Naive thymus-derived CD4-positive, alpha-beta T cell (primary cell): Measurements from ENCODE around the gene NENF. TPM values are rescaled to one million over a fixed set of nuclear protein-coding genes. Genes with fewer than 3 reads are reported as not detected.

ENCODE experiments used
- ATAC-seq: fragments of 150-1000 bp; cut with Tn5 transposase; 2 replicates; pipeline ENCODE4 v1.10.0; 2021; ENCODE audit warnings: mild to moderate bottlenecking, moderate library complexity
- CTCF ChIA-PET: fragments of 350-600 bp; sonication (Branson Sonifier 250); formaldehyde crosslinking; loops from one replicate; lab custom pipeline; 2021; ENCODE audit warnings: antibody characterized with exemption; lab: Charles Lee
- POLR2A ChIA-PET: fragments of 350-600 bp; sonication (Branson Sonifier 250); formaldehyde crosslinking; loops from one replicate; lab custom pipeline; 2021; ENCODE audit warnings: antibody characterized with exemption, inconsistent platforms; lab: Charles Lee
- DNase-seq, 9 donors: peaks; one replicate each; pipeline versions ENCODE4 v3.0.0 to v3.0.0-alpha.2; 2020 to 2022; ENCODE audit warnings: mixed read lengths in 1 of 9
- H3K27ac ChIP-seq: one replicate; pipeline ENCODE4 v1.7.0; 2013; ENCODE audit warnings: mild to moderate bottlenecking, low read depth, low read length, moderate library complexity
- H3K27me3 ChIP-seq, 2 donors: one replicate each; pipeline ENCODE4 v1.7.0; 2013; ENCODE audit warnings: low read length in 2 of 2, mild to moderate bottlenecking in 2 of 2, moderate library complexity in 2 of 2; ENCODE audit not compliant: control insufficient read depth in 2 of 2, insufficient read depth in 2 of 2
- H3K36me3 ChIP-seq, 3 experiments: 1 replicate in 2 of 3; 2 replicates in 1 of 3; pipeline ENCODE4 v1.7.0; 2013; ENCODE audit warnings: low read length in 3 of 3, mild to moderate bottlenecking in 3 of 3, moderate library complexity in 1 of 3; ENCODE audit not compliant: insufficient read depth in 3 of 3, control insufficient read depth in 2 of 3
- H3K4me1 ChIP-seq, 2 donors: one replicate each; pipeline ENCODE4 v1.7.0; 2013; ENCODE audit warnings: low read length in 2 of 2, mild to moderate bottlenecking in 2 of 2, moderate library complexity in 1 of 2; ENCODE audit not compliant: control insufficient read depth in 2 of 2, insufficient read depth in 2 of 2
- H3K4me3 ChIP-seq: 2 replicates; pipeline ENCODE4 v1.7.0; 2013; ENCODE audit warnings: mild to moderate bottlenecking, low read length
- H3K9me3 ChIP-seq, 3 experiments: 1 replicate in 2 of 3; 2 replicates in 1 of 3; pipeline ENCODE4 v1.7.0; 2013; ENCODE audit warnings: low read length in 3 of 3; ENCODE audit not compliant: control insufficient read depth in 2 of 3
- H3K27ac Mint-ChIP-seq, 9 donors: one replicate each; pipeline ENCODE4 v1.8.0; 2020 to 2022; ENCODE audit warnings: mixed read lengths in 9 of 9, mild to moderate bottlenecking in 8 of 9, moderate library complexity in 5 of 9, inconsistent platforms in 2 of 9
- H3K27me3 Mint-ChIP-seq, 5 donors: one replicate each; pipeline ENCODE4 v1.8.0; 2021 to 2022; ENCODE audit warnings: mixed read lengths in 5 of 5, mild to moderate bottlenecking in 1 of 5
- H3K36me3 Mint-ChIP-seq, 5 donors: one replicate each; pipeline ENCODE4 v1.8.0; 2020 to 2022; ENCODE audit warnings: mixed read lengths in 5 of 5, mild to moderate bottlenecking in 3 of 5, inconsistent platforms in 1 of 5
- H3K4me1 Mint-ChIP-seq, 7 donors: one replicate each; pipeline ENCODE4 v1.8.0; 2020 to 2022; ENCODE audit warnings: mixed read lengths in 7 of 7, mild to moderate bottlenecking in 3 of 7, inconsistent platforms in 1 of 7
- H3K4me3 Mint-ChIP-seq, 10 donors: one replicate each; pipeline ENCODE4 v1.8.0; 2020 to 2022; ENCODE audit warnings: mild to moderate bottlenecking in 10 of 10, mixed read lengths in 10 of 10, moderate library complexity in 6 of 10, inconsistent platforms in 2 of 10
- H3K9me3 Mint-ChIP-seq, 11 donors: one replicate each; pipeline ENCODE4 v1.8.0; 2020 to 2022; ENCODE audit warnings: mixed read lengths in 11 of 11, mild to moderate bottlenecking in 4 of 11, inconsistent platforms in 1 of 11, moderate library complexity in 1 of 11
- intact Hi-C, 2 donors: fragments of 100-400 bp; cut with micrococcal nuclease; formaldehyde crosslinking; loops; one replicate each; pipeline ENCODE4 v1.15.1; 2023
- polyA plus RNA-seq, 2 donors: library from polyadenylated mRNA; unstranded; fragments of 300-500 nt; fragmentation: Illumina TruSeq; gene quantifications; one replicate each; pipeline ENCODE4 v1.2.3, GENCODE V29; 2021
- total RNA-seq, 6 experiments: library from RNA in 5 of 6; stranded (reverse) in 5 of 6; gene quantifications; 1 replicate in 5 of 6; 2 replicates in 1 of 6; pipeline ENCODE4 v1.2.3 and lab custom pipeline; 2021 to 2026

The NENF gene
- total and polyA plus RNA-seq, 7 experiments from 2014 or later: 16.0 to 73.0 (median 22.9) TPM

- POLR2A ChIA-PET: interaction anchor here (0.8 kb wide), 1 partner anchor 11 kb away, joined by 3 read pairs; no protein-coding TSS in a partner anchor
- Mint-ChIP-seq H3K27me3 (peaks cover 0 to 5% (median 0%) of the 10 kb centered on the region in 5 donors), H3K4me3 (no peak overlapping the region), H3K4me1 (peaks cover 0 to 2% (median 0%) of the 10 kb centered on the region in 7 donors), H3K36me3 (no peaks in the 10 kb centered on the region), H3K9me3 (peaks cover 0 to 3% (median 0%) of the 10 kb centered on the region in 11 donors), H3K27ac (peak overlapping the region in 2 of 9 donors; percentile 32 to 78)
- ATAC-seq: no peak
- Histone ChIP-seq H3K27me3 (no peaks in the 10 kb centered on the region), H3K4me1 (no peaks in the 10 kb centered on the region), H3K27ac (no peak overlapping the region), H3K36me3 (no peaks in the 10 kb centered on the region), H3K4me3 (no peak overlapping the region), H3K9me3 (no peaks in the 10 kb centered on the region)
- CTCF ChIA-PET: no interaction called here
- intact Hi-C loops: no loop called here
- DNase-seq: no peak
Measured at GRCh38 chr1:212466898-212467650, 34.4 kb downstream of the NENF start.

- Mint-ChIP-seq H3K27ac (peak overlapping the region in 4 of 9 donors; percentile 78 to 90 (median 84)), H3K36me3 (no peaks in the 10 kb centered on the region), H3K4me3 (peak overlapping the region in 3 of 10 donors; percentile 45 to 54 (median 52)), H3K9me3 (peaks cover 0 to 3% (median 0%) of the 10 kb centered on the region in 11 donors), H3K4me1 (peaks cover 0 to 2% (median 0%) of the 10 kb centered on the region in 7 donors), H3K27me3 (peaks cover 0 to 6% (median 0%) of the 10 kb centered on the region in 5 donors)
- no peaks in the 10 kb centered on the region for H3K36me3 ChIP-seq
- POLR2A ChIA-PET: no interaction called here
- intact Hi-C loops: no loop called here
- H3K9me3 ChIP-seq: no peaks in the 10 kb centered on the region
- H3K27ac ChIP-seq: no peak overlapping the region
- H3K4me3 ChIP-seq: no peak overlapping the region
- ATAC-seq: peak; percentile 12
- H3K27me3 ChIP-seq: no peaks in the 10 kb centered on the region
- H3K4me1 ChIP-seq: no peaks in the 10 kb centered on the region
- DNase-seq: no peak
- CTCF ChIA-PET: no interaction called here
Measured at GRCh38 chr1:212467843-212468482, 35.2 kb downstream of the NENF start.

GRCh38 chr1:212470059-212470458 is 37.3 kb downstream of the NENF start:
- Mint-ChIP-seq H3K27ac (no peak overlapping the region), H3K9me3 (peaks cover 0 to 3% (median 0%) of the 10 kb centered on the region in 11 donors), H3K4me3 (no peak overlapping the region), H3K36me3 (no peaks in the 10 kb centered on the region), H3K27me3 (peaks cover 0 to 9% (median 0%) of the 10 kb centered on the region in 5 donors), H3K4me1 (peaks cover 0 to 2% (median 0%) of the 10 kb centered on the region in 7 donors)
- ChIA-PET CTCF (interaction anchor here (0.6 to 1.5 kb wide), 5 partner anchors 13 to 798 kb away, joined by 3 to 5 read pairs (median 3); no protein-coding TSS in a partner anchor), POLR2A (no interaction called here)
- DNase-seq (no peak), ATAC-seq (no peak)
- no peaks in the 10 kb centered on the region for H3K9me3 ChIP-seq
- H3K4me1 ChIP-seq: no peaks in the 10 kb centered on the region
- no peak overlapping the region for H3K27ac ChIP-seq
- H3K4me3 ChIP-seq: no peak overlapping the region
- no peaks in the 10 kb centered on the region for H3K27me3 ChIP-seq
- H3K36me3 ChIP-seq: no peaks in the 10 kb centered on the region
- intact Hi-C loops: loop anchor here in 1 of 2 donors (10.0 kb wide), 1 partner anchor 135 kb away; the partner anchor contains the start of gene ATF3

DNA sequence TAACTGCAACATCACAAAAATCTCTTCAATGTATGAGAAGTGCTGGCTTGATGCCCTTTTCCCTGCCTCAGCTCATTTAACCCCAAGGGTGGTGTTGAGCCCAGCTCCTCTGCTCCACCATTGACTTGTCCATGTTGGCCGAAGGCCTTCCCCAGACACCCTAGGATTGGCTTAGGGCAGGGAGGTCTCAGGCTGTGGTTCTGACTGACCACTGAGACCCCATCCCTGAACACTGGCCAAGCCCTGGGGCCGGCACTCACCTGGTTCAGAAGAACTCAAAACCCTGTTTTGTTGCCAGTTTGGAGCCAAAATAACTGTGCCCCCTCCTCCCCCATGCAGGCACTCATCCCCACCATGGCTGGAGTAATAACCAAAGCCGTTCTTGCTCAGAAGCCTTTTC is 38.6 kb downstream of the NENF start:
- Mint-ChIP-seq H3K4me1 (peaks cover 0 to 2% (median 0%) of the 10 kb centered on the region in 7 donors), H3K9me3 (peaks cover 0 to 3% (median 0%) of the 10 kb centered on the region in 11 donors), H3K27me3 (peaks cover 0 to 10% (median 0%) of the 10 kb centered on the region in 5 donors), H3K36me3 (no peaks in the 10 kb centered on the region), H3K4me3 (no peak overlapping the region), H3K27ac (no peak overlapping the region)
- Histone ChIP-seq H3K9me3 (no peaks in the 10 kb centered on the region), H3K4me1 (no peaks in the 10 kb centered on the region), H3K27me3 (no peaks in the 10 kb centered on the region), H3K27ac (no peak overlapping the region), H3K36me3 (no peaks in the 10 kb centered on the region), H3K4me3 (no peak overlapping the region)
- ATAC-seq (no peak), DNase-seq (no peak)
- ChIA-PET POLR2A (no interaction called here), CTCF (interaction anchor here (1.5 kb wide), 1 partner anchor 16 kb away, joined by 5 read pairs; no protein-coding TSS in a partner anchor)
- intact Hi-C loops: loop anchor here in 1 of 2 donors (10.0 kb wide), 1 partner anchor 134 kb away; the partner anchor contains the start of gene ATF3

- ATAC-seq (no peak), DNase-seq (no peak)
- POLR2A ChIA-PET: interaction anchor here (0.6 kb wide), 1 partner anchor 535 kb away, joined by 5 read pairs; no protein-coding TSS in a partner anchor
- Mint-ChIP-seq H3K27me3 (peaks cover 0 to 12% (median 0%) of the 10 kb centered on the region in 5 donors), H3K4me1 (peaks cover 1 to 3% (median 2%) of the 10 kb centered on the region in 7 donors), H3K4me3 (no peak overlapping the region), H3K36me3 (no peaks in the 10 kb centered on the region), H3K27ac (no peak overlapping the region), H3K9me3 (peaks cover 0 to 3% (median 0%) of the 10 kb centered on the region in 11 donors)
- CTCF ChIA-PET: interaction anchor here (1.1 kb wide), 1 partner anchor 9 kb away, joined by 3 read pairs; no protein-coding TSS in a partner anchor
- Histone ChIP-seq H3K27ac (no peak overlapping the region), H3K4me3 (no peak overlapping the region), H3K27me3 (no peaks in the 10 kb centered on the region), H3K4me1 (no peaks in the 10 kb centered on the region), H3K9me3 (no peaks in the 10 kb centered on the region), H3K36me3 (no peaks in the 10 kb centered on the region)
- intact Hi-C loops: loop anchor here in 1 of 2 donors (10.0 kb wide), 1 partner anchor 133 kb away; the partner anchor contains the start of gene ATF3
Measured at GRCh38 chr1:212471891-212472675, 39.4 kb downstream of the NENF start.

- ChIA-PET CTCF (no interaction called here), POLR2A (no interaction called here)
- Mint-ChIP-seq H3K36me3 (no peaks in the 10 kb centered on the region), H3K9me3 (no peaks in the 10 kb centered on the region), H3K27me3 (peaks cover 0 to 13% (median 0%) of the 10 kb centered on the region in 5 donors), H3K4me1 (peaks cover 3 to 14% (median 11%) of the 10 kb centered on the region in 7 donors), H3K27ac (no peak overlapping the region), H3K4me3 (no peak overlapping the region)
- H3K4me3 ChIP-seq: no peak overlapping the region
- H3K9me3 ChIP-seq: no peaks in the 10 kb centered on the region
- intact Hi-C loops: loop anchor here in 1 of 2 donors (10.0 kb wide), 1 partner anchor 131 kb away; the partner anchor contains the start of gene ATF3
- DNase-seq (no peak), ATAC-seq (no peak)
- H3K27ac ChIP-seq: no peak overlapping the region
- H3K4me1 ChIP-seq: peaks cover 0 to 12% of the 10 kb centered on the region in 2 donors
- no peaks in the 10 kb centered on the region for H3K27me3 ChIP-seq
- no peaks in the 10 kb centered on the region for H3K36me3 ChIP-seq
Measured at GRCh38 chr1:212473729-212474128, 41.0 kb downstream of the NENF start.
